ENCODE data around the gene RSRP1.

GRCh38 chr1:25256578-25256965, 9.3 kb upstream of the RSRP1 start:
- no peak for TF ChIP-seq CTCF (IDR thresholded peaks at IDR 0.05)
- no peak for TF ChIP-seq EZH2 (IDR thresholded peaks at IDR 0.05; ENCODE audit: borderline replicate concordance, insufficient read depth, low read depth, low read length, poor library complexity, severe bottlenecking)
